D341Med (cell line): ENCODE measurements around the gene PRR20A.
"Not testable (repeated sequence)": the region's sequence is repeated elsewhere in the genome, so short reads cannot be mapped to it uniquely, and the experiment has no call there.

Experiments
- DNase-seq: peaks from one replicate; pipeline ENCODE4 v3.0.0; 2012; ENCODE audit warnings: low spot score

PRR20A gene

GRCh38 chr13:57140235-57140968, at the start of gene PRR20A:
TSS of gene PRR20A (plus strand) at chr13:57140918. CDS start at chr13:57141305, 387 bp downstream.
- not testable (repeated sequence) for DNase-seq

GRCh38 chr13:57114945-57115344, 25.8 kb upstream of the PRR20A start:
- DNase-seq, result no peak

- no peak for DNase-seq
These were observed 17.0 kb upstream of the PRR20A start for GRCh38 chr13:57123681-57124080.

- no peak for DNase-seq
These were observed 11.8 kb upstream of the PRR20A start for GRCh38 chr13:57128909-57129308.

GRCh38 chr13:57136093-57136492, 4.6 kb upstream of the PRR20A start:
- no peak for DNase-seq

GRCh38 chr13:57137585-57137984, 3.1 kb upstream of the PRR20A start:
- no peak for DNase-seq

GRCh38 chr13:57138988-57139387, 1.7 kb upstream of the PRR20A start:
- DNase-seq, result no peak

- not testable (repeated sequence) for DNase-seq
These were observed 937 bp upstream of the PRR20A start for GRCh38 chr13:57139781-57140180.

GRCh38 chr13:57147188-57147587, 6.5 kb downstream of the PRR20A start, which contains the start of gene PRR20B:
TSS of gene PRR20B (plus strand) at chr13:57147488. CDS start at chr13:57147875, 387 bp downstream.
- DNase-seq, result not testable (repeated sequence)

- DNase-seq, result not testable (repeated sequence)
These were observed 7.4 kb downstream of the PRR20A start for GRCh38 chr13:57148106-57148505.

- DNase-seq, result not testable (repeated sequence)
These were observed 13.0 kb downstream of the PRR20A start, which contains the start of gene PRR20C for GRCh38 chr13:57153761-57154160. TSS of gene PRR20C (plus strand) at chr13:57154061. CDS start at chr13:57154448, 387 bp downstream.

- DNase-seq, result not testable (repeated sequence)
These were observed 19.6 kb downstream of the PRR20A start, which contains the start of gene PRR20D for GRCh38 chr13:57160332-57160731. TSS of gene PRR20D (plus strand) at chr13:57160632. CDS start at chr13:57161019, 387 bp downstream.

- not testable (repeated sequence) for DNase-seq
These were observed 26.2 kb downstream of the PRR20A start, which contains the start of gene PRR20E for GRCh38 chr13:57166897-57167296. TSS of gene PRR20E (plus strand) at chr13:57167197. CDS start at chr13:57167584, 387 bp downstream.

- no peak for DNase-seq
These were observed 50.9 kb downstream of the PRR20A start for GRCh38 chr13:57191667-57192066.
